Glomerular visceral epithelial cell (primary cell): ENCODE measurements around the gene LAMA3.

ENCODE experiments used
- DNase-seq: peaks from one replicate; pipeline ENCODE4 v3.0.0-alpha.2; 2016; ENCODE audit errors: extremely low spot score

Gene LAMA3

DNA sequence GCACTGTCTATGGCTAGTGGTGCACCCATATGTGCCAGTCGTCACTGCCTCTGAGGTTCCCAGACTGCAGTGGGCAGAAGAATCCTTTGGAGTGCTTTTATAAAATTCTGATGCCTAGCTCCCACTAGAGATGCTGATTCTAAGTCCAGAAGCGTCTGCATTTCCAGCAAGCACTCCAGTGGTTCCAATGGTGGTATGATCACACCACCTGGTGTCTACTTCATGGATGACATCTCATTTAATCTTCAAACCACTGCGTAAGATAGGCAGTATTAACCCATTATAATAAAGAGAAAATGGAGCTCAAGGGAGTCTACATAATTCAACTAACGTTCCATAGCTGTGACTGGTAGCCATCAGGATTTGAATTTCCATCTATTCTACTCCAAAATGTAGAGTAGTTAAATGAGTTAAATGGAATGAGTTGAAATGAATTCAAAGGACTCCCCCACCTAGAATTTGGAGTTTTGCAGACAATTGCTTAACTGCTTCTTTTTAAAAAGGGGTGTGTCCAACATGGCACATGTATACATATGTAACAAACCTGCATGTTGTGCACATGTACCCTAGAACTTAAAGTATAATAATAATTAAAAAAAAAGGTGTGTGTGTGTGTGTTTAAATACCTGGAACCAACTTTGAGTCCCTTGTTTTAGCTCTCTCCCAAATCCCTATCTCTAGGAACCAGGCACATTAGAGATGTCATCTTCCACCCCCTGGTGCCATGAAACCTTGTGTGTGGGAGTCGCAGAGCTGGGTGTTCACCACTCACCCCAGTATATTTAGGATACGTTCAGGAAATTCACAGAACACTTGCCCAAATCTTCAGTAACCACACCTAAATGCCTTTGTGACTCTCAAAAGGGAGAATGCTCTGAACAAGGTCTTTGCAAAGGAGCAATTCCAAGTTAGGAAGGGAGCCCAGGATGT lies 14.1 kb downstream of the LAMA3 start:
- peak; percentile 65 for DNase-seq

DNA sequence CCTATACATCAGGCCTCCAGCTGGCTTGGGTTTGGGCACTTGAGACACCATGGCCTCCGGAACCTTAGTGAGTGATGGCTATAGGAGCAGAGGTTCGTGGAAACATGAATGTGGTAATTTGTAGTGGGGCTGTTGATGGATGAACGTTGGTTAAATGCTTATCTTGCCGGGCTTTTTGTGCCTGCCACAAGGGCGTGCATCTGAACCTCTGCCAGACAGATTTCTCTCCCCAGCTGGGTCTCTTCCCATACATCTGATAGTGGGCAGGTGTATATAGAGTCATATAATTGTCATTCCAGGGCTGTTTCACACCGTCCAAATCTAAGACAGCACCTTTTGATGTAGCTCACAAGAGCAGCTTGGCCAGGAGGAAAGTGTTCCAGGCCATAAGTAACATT lies 14.7 kb downstream of the LAMA3 start:
- DNase-seq: no peak

DNA sequence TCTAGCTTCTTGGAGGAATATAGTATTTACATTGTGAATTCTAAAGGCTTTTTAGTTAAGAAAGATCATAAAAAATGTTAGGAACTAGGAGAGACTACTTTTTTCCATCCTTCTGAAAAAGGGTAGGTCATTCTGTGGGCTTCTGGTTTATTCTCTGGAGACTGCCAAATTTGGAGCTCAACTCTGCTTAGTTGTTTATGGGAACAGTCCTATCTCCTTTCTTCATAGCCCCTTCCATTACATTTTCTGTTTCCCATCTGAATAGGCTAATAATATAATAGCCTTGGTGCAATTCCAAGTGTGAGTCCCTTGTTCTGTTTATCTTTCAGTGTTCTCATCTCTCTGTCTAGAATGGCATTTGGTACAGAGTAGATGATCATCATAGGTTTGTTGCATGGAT lies 15.6 kb downstream of the LAMA3 start:
- DNase-seq: no peak

DNA sequence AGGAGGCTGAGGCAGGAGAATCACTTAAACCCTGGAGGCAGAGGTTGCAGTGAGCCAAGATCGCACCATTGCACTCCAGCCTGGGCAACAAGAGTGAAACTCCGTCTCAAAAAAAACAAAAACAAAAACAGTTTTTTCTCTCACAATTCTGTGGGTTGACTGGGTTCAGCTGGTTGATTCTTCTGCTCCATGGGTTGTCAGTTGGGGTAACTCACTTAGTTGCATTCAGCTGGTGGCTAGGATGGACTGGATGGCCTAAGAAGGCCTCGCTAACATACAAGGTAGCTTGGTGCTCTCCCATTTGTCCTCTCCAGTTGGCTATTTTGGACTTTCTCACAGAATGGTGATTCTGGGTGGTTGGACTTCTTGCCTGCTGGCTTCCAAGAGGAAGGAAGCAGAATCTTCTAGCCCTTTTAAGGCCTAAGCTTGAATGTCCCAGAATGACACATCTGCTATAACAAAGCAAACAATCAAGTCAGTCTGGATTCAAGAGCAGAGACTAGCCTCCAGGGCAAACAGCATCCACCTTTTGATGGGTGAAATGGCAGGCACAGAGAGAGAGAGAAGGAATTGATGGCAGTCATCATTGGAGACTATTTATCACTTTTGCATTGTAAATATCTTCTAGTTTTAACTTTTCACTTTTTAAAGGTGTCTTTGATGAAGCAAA lies 17.9 kb downstream of the LAMA3 start:
- DNase-seq: no peak

DNA sequence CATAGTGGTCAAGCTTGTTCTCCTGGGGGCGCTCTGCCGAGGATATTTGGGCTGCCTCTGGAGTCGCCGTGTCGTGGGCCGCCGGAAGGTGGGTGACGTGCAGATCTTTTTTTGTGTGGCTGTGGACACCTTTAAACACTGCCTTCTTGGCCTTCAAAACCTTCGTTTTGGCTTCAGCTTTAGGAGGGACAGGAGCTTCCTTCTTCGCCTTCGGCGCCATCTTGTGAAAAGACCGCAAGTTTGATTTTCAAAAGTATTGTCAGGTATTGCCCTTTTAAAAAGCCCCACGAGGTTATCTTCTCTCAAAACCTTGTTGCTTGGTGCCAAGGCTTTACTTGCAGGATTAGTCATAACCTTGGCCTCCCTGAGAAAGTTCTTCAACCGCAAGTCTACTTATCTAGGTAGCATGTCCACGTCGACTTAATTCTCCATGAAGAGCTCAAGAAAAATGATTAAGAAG lies 20.8 kb downstream of the LAMA3 start:
- DNase-seq: peak; percentile 83

DNA sequence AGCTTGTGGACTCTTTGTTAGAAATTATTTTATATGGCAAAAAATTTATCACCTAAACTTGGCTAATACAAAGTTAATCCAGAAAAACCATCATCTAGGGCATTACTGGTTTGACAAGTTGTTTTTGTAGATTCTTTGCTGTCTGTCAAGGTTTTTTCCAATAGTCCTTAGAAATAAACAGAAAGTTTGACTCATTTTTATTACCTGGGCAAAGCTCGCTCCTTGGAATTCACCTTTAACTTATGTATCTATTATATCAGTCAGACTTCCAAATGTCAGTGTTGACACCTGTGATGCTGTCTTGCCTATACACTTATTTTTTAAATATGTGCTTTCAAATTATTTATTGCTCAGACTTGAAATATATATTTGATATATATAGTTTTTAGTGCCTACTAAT lies 21.7 kb downstream of the LAMA3 start:
- DNase-seq: no peak

DNA sequence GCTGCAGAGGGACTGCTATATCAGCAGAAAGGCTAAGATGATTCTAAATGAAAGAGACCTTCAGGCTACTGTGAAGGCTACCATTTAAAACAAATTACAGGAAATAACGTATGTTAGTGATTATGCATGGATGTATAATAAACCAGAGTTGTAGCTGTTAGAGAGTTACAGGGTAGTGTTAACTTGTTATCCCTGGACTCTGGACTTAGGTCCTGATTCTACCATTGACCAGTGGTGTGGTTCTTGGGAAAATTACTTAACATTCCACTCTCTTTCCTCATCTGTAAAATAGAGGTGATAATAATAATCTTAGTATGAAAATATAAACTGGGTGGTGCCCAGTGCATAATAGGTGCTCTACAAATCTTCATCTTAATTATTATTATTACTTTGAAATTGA lies 22.2 kb downstream of the LAMA3 start:
- no peak for DNase-seq

DNA sequence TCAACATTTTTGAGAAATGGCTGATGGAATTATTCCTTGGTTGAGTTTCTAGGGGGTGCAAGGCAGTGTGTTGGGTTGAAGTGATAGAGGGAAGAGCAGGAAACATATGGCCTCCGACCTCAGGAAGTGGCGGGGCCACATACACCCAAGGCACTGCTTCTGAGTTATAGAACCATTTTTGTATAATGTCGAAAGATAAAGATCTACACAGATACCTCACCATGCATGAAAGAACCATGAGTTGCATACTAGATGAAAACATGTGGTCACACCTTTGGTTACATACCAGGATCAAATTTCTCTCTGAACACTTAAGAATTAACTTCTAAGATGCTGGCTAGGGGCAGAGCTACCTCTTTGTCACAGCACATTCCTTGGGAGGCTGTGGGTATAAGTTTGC lies 23.2 kb downstream of the LAMA3 start:
- DNase-seq: peak; percentile 52

DNA sequence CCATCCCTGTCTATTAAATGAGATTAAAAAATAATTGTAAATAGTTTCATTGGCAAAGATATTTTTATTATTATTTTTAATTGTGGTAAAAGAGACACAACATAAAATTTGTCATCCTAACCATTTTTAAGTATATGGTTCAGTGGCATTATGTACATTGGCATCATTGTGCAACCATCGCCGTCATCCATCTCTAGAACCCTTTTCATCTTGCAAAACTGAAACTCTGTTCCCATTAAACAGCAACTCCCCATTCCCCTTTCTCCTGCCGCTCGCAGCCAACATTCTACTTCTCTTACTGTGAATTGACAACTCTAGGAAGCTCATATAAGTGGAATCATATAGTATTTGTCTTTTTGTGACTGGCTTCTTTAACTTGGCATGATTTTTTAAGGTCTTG lies 25.3 kb downstream of the LAMA3 start:
- no peak for DNase-seq

DNA sequence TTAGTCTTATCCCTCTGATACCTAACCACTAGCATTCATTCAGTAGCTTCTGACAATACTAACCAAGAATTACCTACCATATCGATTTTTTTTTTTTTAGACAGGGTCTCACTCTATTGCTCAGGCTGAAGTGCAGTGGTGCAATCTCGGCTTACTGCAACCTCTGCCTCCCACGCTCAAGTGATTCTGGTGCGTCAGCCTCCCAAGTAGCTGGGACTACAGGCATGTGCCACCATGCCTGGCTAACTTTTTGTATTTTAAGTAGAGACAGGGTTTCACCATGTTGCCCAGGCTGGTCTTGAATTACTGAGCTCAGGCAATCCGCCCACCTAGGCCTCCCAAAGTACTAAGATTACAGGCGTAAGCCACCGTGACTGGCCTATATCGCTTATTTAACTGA lies 26.8 kb downstream of the LAMA3 start:
- DNase-seq: peak; percentile 65

DNA sequence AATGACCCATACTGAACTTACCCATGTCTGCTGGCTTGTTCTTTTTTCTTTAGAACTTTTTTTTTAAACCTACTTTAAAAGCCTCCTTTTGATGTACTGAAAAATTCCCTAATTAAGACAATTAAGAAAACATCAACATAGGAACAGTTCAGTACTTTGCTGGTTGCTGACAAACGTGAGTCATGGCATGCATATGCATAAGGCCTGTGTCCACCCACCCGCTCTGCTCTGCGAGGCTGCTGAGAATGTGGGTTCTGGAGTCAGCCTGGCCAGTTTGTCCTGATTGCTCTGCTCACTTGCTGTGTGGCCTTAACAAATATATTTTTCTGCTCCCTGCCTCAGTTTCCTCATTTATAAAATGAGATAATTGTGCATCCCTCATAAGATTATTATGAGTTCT lies 27.3 kb downstream of the LAMA3 start:
- peak; percentile 52 for DNase-seq

DNA sequence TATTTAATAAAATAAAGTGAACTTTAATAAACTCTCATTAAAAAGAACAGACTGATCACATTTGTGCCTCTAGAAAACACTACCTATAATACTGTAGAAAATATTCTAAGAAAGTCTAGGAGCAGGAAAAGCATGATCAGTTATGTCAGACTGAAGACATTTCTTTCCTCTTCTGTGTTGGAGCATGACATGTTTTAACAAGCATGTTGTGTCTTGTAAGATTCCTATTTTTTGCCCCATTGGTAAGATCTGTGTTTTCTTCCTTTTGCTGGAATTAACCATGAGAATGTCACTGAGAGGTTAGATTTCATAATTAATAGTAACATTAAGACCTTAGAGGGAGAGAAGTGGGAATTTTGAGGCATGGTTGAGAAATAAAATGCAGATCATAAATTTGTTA lies 27.7 kb downstream of the LAMA3 start:
- no peak for DNase-seq

DNA sequence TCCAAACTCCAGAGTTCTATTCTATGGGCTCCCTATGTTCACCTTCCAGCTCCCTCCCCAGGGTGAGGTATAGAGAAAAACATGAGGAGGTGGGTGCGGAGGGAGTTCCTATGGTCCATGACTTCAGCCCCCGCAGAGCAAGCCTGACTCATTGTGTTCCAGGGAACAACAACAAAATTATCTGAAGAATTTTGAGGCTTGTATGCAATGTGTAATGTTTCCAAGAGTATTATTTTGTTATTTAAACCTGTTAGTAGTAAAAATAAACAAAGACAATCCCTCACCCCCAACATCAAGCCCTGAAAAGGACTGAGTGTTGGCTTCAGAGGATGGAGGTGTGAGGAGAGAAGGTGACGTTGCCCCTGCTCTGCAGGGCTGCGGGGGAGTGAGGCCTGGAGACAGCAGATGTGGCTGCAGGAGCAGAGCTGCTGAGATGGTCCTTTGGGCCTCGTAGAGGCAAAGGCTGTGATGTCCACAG lies 29.0 kb downstream of the LAMA3 start:
- DNase-seq: peak; percentile 59

DNA sequence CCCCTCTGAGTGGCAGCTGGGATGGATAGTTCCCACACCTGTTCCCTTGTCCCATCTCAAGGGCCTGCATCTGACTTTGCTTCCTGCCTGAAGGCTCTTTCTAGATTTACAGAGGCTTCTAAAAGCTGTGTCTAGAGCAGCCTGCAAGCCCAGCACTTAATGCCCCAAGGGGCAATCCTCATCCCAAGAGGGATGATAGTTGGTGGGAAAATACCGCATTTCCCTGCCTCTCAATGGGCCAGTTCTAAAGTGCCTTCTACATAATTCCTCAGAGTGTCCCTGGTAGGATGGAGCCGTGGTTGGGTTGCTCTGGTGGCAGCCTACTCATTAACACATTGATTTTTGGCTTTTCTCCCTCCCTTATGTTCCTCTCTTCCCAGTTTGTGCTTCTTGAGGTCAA lies 29.5 kb downstream of the LAMA3 start:
- DNase-seq: no peak

DNA sequence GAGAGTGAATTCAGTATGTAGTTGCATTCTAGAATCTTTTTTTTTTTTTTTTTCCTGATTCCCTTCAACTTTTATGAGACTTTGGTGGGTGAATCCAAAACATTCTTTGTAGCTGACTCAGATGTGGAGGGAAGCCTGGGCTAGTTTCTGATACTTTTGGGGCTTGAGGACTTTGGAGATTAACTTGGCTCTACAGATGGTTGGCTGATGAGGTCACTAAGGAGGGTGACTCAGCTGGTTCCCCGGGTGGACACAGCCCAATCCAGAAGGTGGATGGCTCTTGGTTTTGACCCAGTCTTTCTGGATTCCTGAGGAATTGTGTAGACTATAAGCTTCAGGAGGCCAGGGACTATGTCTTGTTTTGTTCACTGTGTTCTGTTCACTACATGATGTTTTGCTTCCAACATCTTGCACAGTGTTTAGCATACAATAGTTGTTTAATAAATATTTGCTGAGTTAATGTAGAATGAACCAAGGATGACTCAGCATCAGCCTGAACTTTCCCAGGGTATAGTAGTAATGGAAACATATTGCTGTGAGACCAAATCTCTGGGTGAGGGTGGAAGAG lies 30.5 kb downstream of the LAMA3 start:
- peak; percentile 98 for DNase-seq

DNA sequence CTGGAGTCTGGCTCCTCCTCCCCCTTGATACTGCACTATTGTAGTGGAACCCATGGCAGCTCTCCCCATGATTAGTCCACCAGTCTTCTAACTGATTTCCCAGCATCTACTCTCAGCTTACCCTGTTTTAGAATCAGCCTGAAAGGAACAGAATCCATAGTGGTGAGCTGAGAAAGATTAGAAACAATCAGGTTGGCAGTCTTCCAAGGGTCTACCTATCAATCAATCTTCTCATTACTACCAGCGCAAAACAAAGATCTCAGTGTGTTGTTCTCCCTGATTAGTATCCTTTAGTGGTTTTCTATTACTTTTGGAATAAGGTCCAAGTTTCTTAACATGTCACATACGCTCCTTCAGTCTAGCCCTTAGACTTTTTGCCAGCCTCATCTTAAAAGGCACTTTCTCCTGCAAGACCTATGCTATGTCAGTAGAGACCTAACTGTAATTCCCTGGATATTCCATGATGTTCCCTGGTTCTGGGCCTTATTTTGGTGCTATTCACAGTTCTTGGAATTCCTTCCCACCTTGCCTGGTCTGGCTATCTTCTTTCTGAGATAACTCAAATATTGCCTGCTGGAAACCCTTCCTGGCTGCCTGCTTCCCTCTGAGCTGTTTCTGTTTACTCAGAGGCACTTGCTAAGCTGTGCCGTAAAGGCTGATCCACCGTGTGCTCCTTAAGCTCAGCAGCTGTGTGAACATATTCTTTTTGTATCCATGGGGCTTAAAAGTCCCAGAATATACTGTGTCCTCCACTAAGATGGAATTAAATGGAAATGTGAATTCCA lies 32.6 kb downstream of the LAMA3 start:
- no peak for DNase-seq

DNA sequence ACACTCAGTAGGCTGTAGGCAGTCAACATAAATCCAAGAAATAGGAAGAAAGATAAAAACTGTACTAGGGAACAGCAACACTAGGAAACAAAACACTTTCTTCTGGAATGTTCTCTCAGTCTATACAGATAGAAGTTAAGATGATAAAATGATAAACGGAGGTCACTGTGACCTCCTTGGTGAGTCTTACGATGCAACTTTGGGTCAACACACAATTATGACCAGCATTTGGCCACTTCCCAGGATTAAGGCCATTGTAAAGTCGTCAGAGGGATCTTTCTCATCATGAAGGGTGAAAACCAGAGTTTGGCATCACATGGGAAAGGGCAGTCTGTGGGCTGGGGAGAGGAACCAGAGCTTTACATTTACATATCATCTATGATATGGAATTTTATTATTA lies 33.4 kb downstream of the LAMA3 start:
- DNase-seq: no peak

DNA sequence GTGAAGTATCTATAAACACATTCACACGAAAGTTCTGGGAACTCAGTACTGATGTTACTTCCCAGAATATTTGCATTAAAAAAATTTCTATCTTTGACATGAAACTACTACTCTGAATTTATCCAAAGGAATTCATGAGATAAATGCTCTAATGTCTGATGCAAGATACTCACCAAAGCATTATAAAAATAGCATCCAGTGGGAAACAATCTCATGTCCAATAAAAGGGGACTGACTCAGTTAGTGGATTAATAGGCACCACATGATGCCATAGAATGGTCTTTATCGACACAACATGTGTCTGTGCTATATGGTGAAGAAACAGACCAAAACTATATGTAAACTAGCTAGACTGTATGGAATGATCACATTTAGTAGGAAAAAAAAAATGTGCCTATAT lies 33.9 kb downstream of the LAMA3 start:
- no peak for DNase-seq

DNA sequence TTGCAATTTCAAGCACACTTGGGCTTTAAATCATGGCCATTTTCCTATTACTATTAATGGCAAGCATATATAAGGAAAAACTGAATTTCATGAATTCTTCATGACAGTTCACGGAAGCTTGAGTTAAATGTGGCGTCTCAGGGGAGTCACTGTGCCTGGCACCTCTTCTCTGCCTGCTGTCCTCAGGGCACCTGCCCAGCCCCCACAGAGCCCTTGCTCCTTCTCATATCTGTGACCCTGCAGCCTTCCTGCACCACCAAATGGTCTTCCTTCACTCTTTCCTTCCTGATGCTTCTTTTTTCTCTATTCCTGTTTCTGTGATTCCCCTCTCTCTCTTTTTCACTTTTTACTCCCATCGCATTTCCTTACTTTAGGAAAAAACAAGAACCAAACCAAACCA lies 35.4 kb downstream of the LAMA3 start:
- no peak for DNase-seq

DNA sequence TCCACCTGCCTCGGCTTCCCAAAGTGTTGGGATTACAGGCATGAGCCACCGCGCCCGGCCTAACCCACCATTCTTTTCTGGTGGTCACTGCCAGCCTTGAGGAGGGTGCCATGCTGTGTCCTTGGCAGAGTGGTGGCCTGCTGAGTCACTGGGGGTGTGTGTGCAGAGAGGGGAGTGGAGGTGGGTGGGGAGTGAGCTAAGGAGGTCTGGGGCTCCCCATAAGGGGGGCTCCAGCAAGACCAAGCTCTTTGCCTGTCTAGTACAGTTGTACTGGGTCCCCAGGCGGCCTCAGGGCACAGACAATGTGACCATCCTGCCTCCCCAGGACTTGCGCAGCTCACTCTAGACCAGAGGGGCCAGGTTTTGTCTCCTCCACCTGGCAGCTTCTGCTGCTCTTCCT lies 36.1 kb downstream of the LAMA3 start:
- no peak for DNase-seq

DNA sequence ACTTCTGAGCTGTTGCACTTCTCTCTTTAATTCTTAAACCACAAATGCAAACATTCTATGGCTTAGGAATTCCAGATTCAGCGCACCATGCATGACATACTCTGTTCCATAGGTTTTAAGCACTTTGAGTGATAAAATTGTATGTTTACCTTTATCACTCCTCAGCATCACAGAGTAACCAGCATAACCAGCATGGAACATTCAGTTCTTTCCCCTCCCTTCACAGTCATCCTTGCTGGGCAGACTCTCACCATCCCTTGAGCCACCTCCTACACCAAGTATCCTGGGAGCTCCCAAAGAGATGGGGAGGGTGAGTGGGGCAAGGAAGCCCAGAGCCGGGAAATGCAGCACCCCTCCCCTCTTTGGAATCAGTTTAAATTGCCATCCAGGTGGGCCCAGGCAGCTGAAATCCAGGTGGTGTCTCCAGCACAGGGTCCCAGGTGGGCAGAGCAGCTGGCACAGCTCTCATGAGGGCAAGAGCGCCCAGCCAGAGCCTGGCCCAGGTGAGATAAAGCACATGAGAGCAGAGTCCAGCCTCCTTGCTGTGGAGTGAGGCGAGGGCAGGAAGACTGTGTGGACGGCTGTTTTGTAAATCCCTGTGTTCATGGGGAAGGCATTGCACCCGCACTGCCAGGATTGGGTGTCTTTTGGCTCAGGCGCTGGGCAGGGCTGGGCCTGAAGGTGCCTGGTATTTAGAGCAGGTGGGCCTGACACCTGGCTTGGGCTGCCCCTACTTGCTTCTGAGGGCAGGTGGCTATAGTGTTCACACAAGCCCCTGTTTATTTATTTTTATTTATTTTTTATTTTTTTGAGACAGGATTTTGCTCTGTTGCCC lies 36.8 kb downstream of the LAMA3 start:
- no peak for DNase-seq
